BLaER1 (cell line): ENCODE data around the gene CFAP100.

Experiments
- H3K27ac ChIP-seq: shearing (Covaris generic); formaldehyde crosslinking; 2 replicates; pipeline ENCODE4 v1.8.1; 2022
- H3K27me3 ChIP-seq: shearing (Covaris generic); formaldehyde crosslinking; 2 replicates; pipeline ENCODE4 v1.8.1; 2022
- H3K36me3 ChIP-seq: shearing (Covaris generic); formaldehyde crosslinking; 2 replicates; pipeline ENCODE4 v1.8.1; 2022
- H3K4me1 ChIP-seq: shearing (Covaris generic); formaldehyde crosslinking; 2 replicates; pipeline ENCODE4 v1.8.1; 2022
- H3K4me2 ChIP-seq: shearing (Covaris generic); formaldehyde crosslinking; 2 replicates; pipeline ENCODE4 v1.8.1; 2022
- H3K4me3 ChIP-seq: shearing (Covaris generic); formaldehyde crosslinking; 2 replicates; pipeline ENCODE4 v1.8.1; 2022
- H3K9ac ChIP-seq: shearing (Covaris generic); formaldehyde crosslinking; 2 replicates; pipeline ENCODE4 v1.8.1; 2022
- H3K9me3 ChIP-seq: shearing (Covaris generic); formaldehyde crosslinking; 2 replicates; pipeline ENCODE4 v1.8.1; 2022
- H4K20me1 ChIP-seq: shearing (Covaris generic); formaldehyde crosslinking; 2 replicates; pipeline ENCODE4 v1.8.1; 2022
- Cebpa-rat ChIP-seq: shearing (Covaris generic); IDR thresholded peaks from 2 replicates; pipeline ENCODE4 v1.8.1; 2022

CFAP100 gene

DNA sequence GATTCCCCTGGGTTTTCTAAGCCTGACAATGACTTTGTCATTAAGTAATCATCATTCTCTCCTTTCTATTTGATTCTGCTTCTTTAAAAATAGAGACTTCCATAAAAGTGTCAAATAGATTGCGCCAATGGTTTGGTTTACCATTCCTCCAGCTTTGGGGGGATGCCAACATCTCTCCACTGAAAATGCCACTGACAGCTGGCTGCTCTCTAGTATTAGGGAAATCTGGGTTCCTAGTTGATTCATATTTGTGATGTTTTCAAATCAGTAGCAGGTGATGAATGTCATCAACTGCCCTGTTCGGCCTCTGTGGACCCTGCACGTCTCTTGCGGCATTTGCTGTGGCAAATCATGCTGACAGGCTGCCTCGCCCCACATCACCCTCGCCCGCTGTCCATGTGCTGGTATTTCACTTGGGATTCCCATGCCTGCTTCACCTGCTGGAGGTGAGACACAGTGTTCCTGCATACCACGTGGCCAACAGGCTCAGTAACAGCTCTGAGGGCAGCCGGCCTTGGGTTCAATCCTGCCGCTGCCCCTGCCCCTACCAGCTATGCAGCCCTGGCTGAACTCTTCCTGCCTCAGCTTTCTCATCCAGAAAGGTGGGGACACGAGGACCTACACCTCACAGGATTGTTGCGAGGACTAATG is 52.9 kb downstream of the CFAP100 start:
- Histone ChIP-seq H3K4me2 (no peak overlapping the region), H3K4me1 (no peaks in the 10 kb centered on the region), H3K27ac (no peak overlapping the region), H3K9ac (no peak overlapping the region), H3K9me3 (no peaks in the 10 kb centered on the region), H3K27me3 (no peaks in the 10 kb centered on the region), H3K36me3 (peaks cover 67% of the 10 kb centered on the region), H4K20me1 (peaks cover 73% of the 10 kb centered on the region), H3K4me3 (no peak overlapping the region)
- TF ChIP-seq Cebpa-rat: no peak

DNA sequence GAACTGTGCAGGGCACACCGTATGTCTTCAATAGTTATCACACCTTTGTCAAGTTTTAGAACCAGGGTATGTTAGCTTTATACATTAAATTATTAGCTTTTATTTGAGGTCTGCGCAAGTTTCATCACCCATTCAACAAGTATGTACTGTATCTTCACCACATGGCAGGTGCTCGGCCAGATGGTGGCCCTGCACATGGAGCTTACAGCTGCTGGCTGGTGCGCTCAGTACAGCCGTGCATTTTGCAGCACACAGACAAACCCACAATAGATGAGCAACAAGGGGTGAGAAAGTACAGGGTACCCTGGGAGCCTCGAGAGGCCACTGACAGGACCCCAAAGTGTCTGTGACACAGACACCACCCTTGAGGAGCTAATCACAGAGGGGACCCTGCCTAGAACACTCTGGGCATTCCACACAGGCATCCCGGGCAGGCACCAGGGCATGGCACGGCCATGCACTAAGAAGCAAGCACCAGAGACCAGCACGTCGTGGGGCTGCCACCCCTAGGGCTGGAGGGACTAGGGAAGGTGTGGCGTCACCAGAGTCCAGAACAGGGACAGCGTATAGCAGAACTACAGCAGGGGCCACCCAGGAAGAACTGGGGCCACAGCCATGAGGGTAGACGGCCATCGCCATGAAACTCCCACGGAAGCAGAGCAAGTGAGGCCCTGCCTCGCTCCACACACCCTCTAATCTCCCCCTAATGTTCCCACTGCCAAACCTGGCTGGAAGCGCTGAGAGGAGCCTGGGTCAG is 53.6 kb downstream of the CFAP100 start:
- Histone ChIP-seq H4K20me1 (peaks cover 80% of the 10 kb centered on the region), H3K27ac (no peak overlapping the region), H3K4me3 (no peak overlapping the region), H3K36me3 (peaks cover 70% of the 10 kb centered on the region), H3K27me3 (no peaks in the 10 kb centered on the region), H3K4me1 (no peaks in the 10 kb centered on the region), H3K4me2 (no peak overlapping the region), H3K9me3 (no peaks in the 10 kb centered on the region), H3K9ac (no peak overlapping the region)
- no peak for TF ChIP-seq Cebpa-rat

DNA sequence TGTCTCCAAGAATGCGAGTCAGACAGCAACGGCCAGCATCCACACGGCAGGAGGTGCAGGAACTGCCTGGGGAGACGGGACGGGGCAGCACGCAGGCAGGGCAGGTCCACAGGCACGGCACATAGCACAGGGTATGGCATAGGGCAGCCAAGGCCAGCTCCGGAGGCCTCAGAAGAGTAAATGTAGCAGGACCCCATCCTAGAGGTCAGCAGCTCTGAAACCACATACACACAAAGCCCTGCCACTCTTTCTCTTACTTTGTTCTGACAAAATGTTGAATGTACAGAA is 54.1 kb downstream of the CFAP100 start:
- Histone ChIP-seq H4K20me1 (peaks cover 85% of the 10 kb centered on the region), H3K4me1 (no peaks in the 10 kb centered on the region), H3K9ac (no peak overlapping the region), H3K4me2 (no peak overlapping the region), H3K27me3 (no peaks in the 10 kb centered on the region), H3K27ac (no peak overlapping the region), H3K9me3 (no peaks in the 10 kb centered on the region), H3K36me3 (peaks cover 74% of the 10 kb centered on the region), H3K4me3 (no peak overlapping the region)
- TF ChIP-seq Cebpa-rat: no peak

DNA sequence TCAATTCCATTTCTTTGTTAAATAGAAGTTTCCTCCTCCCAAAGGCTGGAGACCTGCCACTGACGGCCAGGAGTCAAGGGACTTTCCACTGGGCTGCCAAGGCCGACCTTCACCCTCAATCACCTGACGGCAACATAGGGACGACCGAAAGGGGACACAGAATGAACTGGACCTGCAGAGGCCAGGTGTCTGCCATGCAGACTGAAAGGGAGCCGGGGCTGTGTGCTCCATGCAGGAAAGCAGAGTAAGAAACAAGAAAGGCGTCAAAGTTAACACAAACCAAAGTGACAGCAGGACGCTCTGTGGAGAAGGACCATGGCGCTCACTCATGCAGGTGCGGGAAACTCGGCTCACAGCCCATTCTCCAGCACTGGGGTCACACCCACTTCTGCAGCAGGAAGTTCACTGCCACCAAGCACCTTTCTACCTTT is 54.9 kb downstream of the CFAP100 start:
- peaks cover 79% of the 10 kb centered on the region for H3K36me3 ChIP-seq
- H3K9ac ChIP-seq: no peak overlapping the region
- TF ChIP-seq Cebpa-rat: no peak
- H3K9me3 ChIP-seq: no peaks in the 10 kb centered on the region
- no peaks in the 10 kb centered on the region for H3K4me1 ChIP-seq
- peaks cover 91% of the 10 kb centered on the region for H4K20me1 ChIP-seq
- H3K4me2 ChIP-seq: no peak overlapping the region
- H3K27ac ChIP-seq: no peak overlapping the region
- no peaks in the 10 kb centered on the region for H3K27me3 ChIP-seq
- H3K4me3 ChIP-seq: no peak overlapping the region

DNA sequence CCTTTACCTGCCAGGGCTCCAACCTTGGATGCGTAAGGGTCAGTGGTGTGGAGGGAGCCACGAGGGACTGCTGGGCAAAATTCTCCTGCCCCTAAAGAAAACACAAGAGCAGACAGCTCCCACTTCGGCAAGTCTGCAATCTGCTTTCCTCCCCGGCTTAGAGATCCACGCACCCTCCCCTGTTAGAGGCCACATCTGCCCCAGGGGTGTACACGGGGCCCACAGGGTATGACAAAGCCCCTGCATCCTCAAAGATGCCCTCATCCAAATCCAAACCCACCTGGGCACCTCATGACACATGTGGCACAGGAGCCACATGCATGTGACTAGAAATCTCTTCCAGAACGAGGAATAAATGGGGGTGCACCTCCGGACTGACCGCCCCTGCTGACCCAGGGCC is 55.5 kb downstream of the CFAP100 start:
- Histone ChIP-seq H3K4me3 (no peak overlapping the region), H3K9me3 (no peaks in the 10 kb centered on the region), H3K4me2 (no peak overlapping the region), H3K27me3 (no peaks in the 10 kb centered on the region), H4K20me1 (peaks cover 93% of the 10 kb centered on the region), H3K27ac (no peak overlapping the region), H3K4me1 (no peaks in the 10 kb centered on the region), H3K36me3 (peaks cover 83% of the 10 kb centered on the region), H3K9ac (no peak overlapping the region)
- no peak for TF ChIP-seq Cebpa-rat

DNA sequence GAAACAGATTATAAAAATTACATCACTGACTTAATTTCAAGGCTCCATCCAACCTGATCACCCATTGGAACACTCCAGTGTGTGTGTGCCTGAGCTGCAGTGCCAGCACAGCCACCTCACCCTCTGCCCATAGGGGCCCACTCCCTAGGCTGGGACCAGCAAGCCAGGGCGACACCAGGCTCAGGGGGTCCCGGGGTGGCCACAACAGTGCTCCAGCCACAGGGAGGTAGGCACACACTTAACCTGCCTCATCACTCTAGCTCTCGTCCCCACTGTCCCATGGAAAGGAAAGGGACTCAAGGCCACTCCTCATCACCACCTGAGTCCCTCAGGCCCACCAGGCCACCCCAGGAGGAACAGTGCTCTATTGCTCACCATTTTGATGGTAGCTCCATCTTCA is 56.0 kb downstream of the CFAP100 start:
- Histone ChIP-seq H3K4me2 (no peak overlapping the region), H3K9me3 (no peaks in the 10 kb centered on the region), H3K9ac (no peak overlapping the region), H3K4me3 (no peak overlapping the region), H3K4me1 (no peaks in the 10 kb centered on the region), H3K27me3 (no peaks in the 10 kb centered on the region), H3K36me3 (peaks cover 83% of the 10 kb centered on the region), H3K27ac (no peak overlapping the region), H4K20me1 (peaks cover 93% of the 10 kb centered on the region)
- no peak for TF ChIP-seq Cebpa-rat

DNA sequence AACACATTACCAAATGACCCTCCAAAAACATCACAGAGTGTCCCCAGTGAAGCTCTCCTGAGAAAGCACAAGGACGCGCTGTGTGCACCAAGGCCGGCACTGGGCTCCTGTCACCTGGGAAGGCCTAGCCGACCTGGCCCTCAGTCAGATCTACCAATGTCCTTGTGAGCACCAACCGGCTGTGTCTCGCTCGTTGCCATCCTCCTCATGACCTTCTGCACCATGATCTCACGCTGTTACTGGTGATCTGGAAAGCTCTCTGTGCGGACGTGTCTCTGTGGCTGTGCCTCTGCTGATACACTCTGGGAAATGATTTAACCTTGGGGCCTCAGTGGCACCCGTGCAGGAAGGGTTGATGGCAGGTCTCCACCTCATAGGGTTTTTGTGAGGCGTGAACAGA is 56.8 kb downstream of the CFAP100 start:
- no peaks in the 10 kb centered on the region for H3K4me1 ChIP-seq
- no peak overlapping the region for H3K9ac ChIP-seq
- no peak overlapping the region for H3K4me2 ChIP-seq
- no peaks in the 10 kb centered on the region for H3K27me3 ChIP-seq
- H3K4me3 ChIP-seq: no peak overlapping the region
- H3K9me3 ChIP-seq: no peaks in the 10 kb centered on the region
- H3K27ac ChIP-seq: no peak overlapping the region
- TF ChIP-seq Cebpa-rat: no peak
- H3K36me3 ChIP-seq: peaks cover 84% of the 10 kb centered on the region
- H4K20me1 ChIP-seq: peaks cover 93% of the 10 kb centered on the region

DNA sequence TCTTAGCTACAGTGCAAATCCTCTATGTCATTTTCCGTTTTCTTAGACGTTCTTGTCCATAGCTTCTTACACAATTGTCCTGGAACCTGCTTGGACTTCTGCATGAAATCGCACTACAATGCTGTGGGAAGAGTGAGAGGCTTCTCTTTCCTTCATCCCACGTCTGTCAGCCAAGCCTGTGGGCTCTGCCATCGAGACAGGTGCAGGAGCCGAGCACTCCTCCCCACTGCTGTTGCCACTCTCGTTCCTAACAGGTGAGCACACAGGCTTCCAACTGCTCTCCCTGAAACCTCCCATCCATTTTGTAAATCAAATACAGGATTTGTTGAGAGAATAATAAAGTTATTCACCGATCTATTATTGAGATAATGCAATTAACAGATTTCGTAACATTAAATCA is 57.5 kb downstream of the CFAP100 start:
- TF ChIP-seq Cebpa-rat: no peak
- no peak overlapping the region for H3K9ac ChIP-seq
- H3K4me1 ChIP-seq: no peaks in the 10 kb centered on the region
- H3K4me2 ChIP-seq: no peak overlapping the region
- no peaks in the 10 kb centered on the region for H3K27me3 ChIP-seq
- H3K27ac ChIP-seq: no peak overlapping the region
- no peak overlapping the region for H3K4me3 ChIP-seq
- no peaks in the 10 kb centered on the region for H3K9me3 ChIP-seq
- H4K20me1 ChIP-seq: peaks cover 94% of the 10 kb centered on the region
- H3K36me3 ChIP-seq: peaks cover 91% of the 10 kb centered on the region

DNA sequence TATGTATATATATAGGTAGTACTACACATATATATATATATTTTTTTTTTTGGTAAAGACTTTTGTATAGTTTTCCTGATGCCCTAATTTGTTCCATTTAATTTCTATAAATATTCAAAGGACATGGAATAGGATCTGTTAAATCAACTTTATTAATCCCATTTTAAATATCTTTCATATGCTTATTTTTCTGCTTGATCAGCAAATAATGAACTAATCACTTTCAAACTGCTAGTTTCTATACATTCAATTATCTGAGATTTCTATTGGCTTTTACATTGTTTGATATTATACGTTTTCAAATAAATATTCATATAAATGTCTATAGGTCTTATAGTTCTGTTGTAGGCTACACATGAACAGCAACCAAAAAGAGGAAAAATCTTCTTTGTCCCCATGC is 59.3 kb downstream of the CFAP100 start:
- no peak for TF ChIP-seq Cebpa-rat
- peaks cover 96% of the 10 kb centered on the region for H3K36me3 ChIP-seq

DNA sequence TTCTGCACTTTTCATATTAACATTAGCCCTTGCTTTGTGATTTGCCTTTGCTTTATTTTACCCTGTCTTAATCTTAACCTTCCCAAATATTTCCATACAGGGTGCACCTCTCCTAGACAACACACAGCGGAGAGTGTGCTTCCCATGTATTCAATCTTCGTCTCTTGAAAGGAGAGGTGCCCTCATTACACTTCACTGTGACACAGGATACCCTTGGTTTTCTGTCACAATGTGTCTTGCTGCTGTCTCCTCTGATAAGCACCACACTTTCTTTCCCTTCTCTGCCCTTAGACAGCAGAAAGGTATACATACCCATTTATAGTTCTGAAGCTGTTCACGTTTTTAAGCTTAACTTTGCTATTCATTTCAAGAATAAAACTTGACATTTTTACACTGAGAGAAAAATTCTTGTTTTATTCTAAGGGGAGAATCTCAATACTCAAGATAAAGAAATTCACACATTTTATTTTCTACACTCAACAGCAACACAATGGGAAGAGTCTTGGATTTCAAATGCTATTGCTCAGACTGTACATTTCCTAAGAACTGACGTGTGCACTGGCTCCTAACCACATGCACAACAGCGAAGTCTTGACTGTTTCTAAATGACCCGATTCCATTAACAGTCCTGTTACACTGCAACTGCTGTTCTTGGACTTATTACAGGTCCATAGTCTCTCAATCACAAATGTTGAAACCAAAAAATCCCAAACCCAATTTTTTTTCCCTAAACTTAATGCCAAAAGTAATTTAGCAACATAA is 59.9 kb downstream of the CFAP100 start:
- H3K9me3 ChIP-seq: no peaks in the 10 kb centered on the region
- H3K27me3 ChIP-seq: no peaks in the 10 kb centered on the region
- no peak overlapping the region for H3K4me3 ChIP-seq
- H3K36me3 ChIP-seq: peaks cover 96% of the 10 kb centered on the region
- TF ChIP-seq Cebpa-rat: no peak
- no peaks in the 10 kb centered on the region for H3K4me1 ChIP-seq
- H3K4me2 ChIP-seq: no peak overlapping the region
- no peak overlapping the region for H3K9ac ChIP-seq
- H4K20me1 ChIP-seq: peaks cover 97% of the 10 kb centered on the region
- H3K27ac ChIP-seq: no peak overlapping the region

More for the DNA sequence above, 59.3 kb downstream of the CFAP100 start:
- Histone ChIP-seq H3K27me3 (no peaks in the 10 kb centered on the region), H3K9ac (no peak overlapping the region), H3K27ac (no peak overlapping the region), H3K9me3 (no peaks in the 10 kb centered on the region), H3K4me1 (no peaks in the 10 kb centered on the region), H4K20me1 (peaks cover 97% of the 10 kb centered on the region), H3K4me2 (no peak overlapping the region), H3K4me3 (no peak overlapping the region)
